Smooth muscle cell of bladder (primary cell): ENCODE data around the gene MAGEC1. TPM values are rescaled to one million over a fixed set of nuclear protein-coding genes. Genes with fewer than 3 reads are reported as not detected.

Source experiments
- total RNA-seq: library from RNA; depleted of rRNA; stranded (reverse); fragments of >200 nt; gene quantifications from 2 replicates; pipeline ENCODE4 v1.2.3, GENCODE V29; 2014

Gene MAGEC1
- total RNA-seq, result under 0.01 TPM in 1 of 2 replicates, not detected in the other

GRCh38 chrX:141903400-141904155 lies at the start of gene MAGEC1:
MAGEC1 (plus strand) TSS chrX:141903894; CDS start chrX:141905073, 1,179 bp downstream.

Other genes starting within 250 kb of the MAGEC1 start
- gene SPANXD, start 205.2 kb upstream of the MAGEC1 start, total RNA-seq, result not detected in 2 replicates
- not detected in 2 replicates for gene MAGEC3, start 65.6 kb upstream of the MAGEC1 start, total RNA-seq